SU-DHL-6 (cell line): ENCODE results near the gene ADAMTS10.

Experiments
- H2AFZ ChIP-seq: fragments of 200-600 bp; sonication (generic); 2 replicates; pipeline ENCODE4 v1.6.1; 2014; ENCODE audit warnings: low read depth, mild to moderate bottlenecking, moderate library complexity, mixed read lengths, antibody characterized with exemption, low read length; ENCODE audit not compliant: severe bottlenecking
- H3F3A ChIP-seq: fragments of 200-600 bp; shearing (Covaris generic); 2 replicates; pipeline ENCODE4 v1.6.0; 2016; ENCODE audit warnings: antibody characterized with exemption, mild to moderate bottlenecking; ENCODE audit not compliant: insufficient read depth
- H3K27ac ChIP-seq: fragments of 200-600 bp; sonication (generic); 2 replicates; pipeline ENCODE4 v1.5.1; 2016; ENCODE audit warnings: low read depth, mild to moderate bottlenecking, low read length, moderate library complexity, mixed read lengths
- H3K27me3 ChIP-seq: fragments of 200-600 bp; sonication (generic), shearing (Covaris generic); 2 replicates; pipeline ENCODE4 v1.6.0; 2014; ENCODE audit warnings: mild to moderate bottlenecking, low read length
- H3K36me3 ChIP-seq: fragments of 200-600 bp; sonication (generic); 2 replicates; pipeline ENCODE4 v1.6.1; 2014; ENCODE audit warnings: mild to moderate bottlenecking, low read length, mixed read lengths
- H3K4me2 ChIP-seq: fragments of 300-600, 200-600 bp; shearing (Covaris generic), sonication (generic); 2 replicates; pipeline ENCODE4 v1.6.0; 2014; ENCODE audit warnings: low read length, low read depth, mild to moderate bottlenecking; ENCODE audit not compliant: poor library complexity, severe bottlenecking
- H3K4me3 ChIP-seq: fragments of 200-600 bp; sonication (generic); 2 replicates; pipeline ENCODE4 v1.5.1; 2014; ENCODE audit warnings: antibody characterized with exemption, low read length, mild to moderate bottlenecking, mixed read lengths; ENCODE audit not compliant: insufficient read depth, poor library complexity, severe bottlenecking
- H3K79me2 ChIP-seq: fragments of 200-600 bp; sonication (generic); 2 replicates; pipeline ENCODE4 v1.6.1; 2014; ENCODE audit warnings: mild to moderate bottlenecking, low read length, moderate library complexity; ENCODE audit not compliant: insufficient read depth
- H3K9ac ChIP-seq: fragments of 200-600 bp; sonication (generic); 2 replicates; pipeline ENCODE4 v1.7.0; 2014; ENCODE audit warnings: mild to moderate bottlenecking, low read length
- H3K9me2 ChIP-seq: fragments of 200-600 bp; sonication (generic); replicated peaks from 2 replicates; pipeline ENCODE4 v1.6.1; 2014; ENCODE audit warnings: low read length; ENCODE audit not compliant: insufficient read depth
- H3K9me3 ChIP-seq: fragments of 200-600 bp; sonication (generic); 2 replicates; pipeline ENCODE4 v1.6.1; 2014; ENCODE audit warnings: low read length, mixed read lengths; ENCODE audit not compliant: insufficient read depth
- H4K20me1 ChIP-seq: fragments of 200-600 bp; sonication (generic); 2 replicates; pipeline ENCODE4 v1.6.1; 2014; ENCODE audit warnings: low read depth, mild to moderate bottlenecking, antibody characterized with exemption, low read length, moderate library complexity, mixed read lengths
- EZH2phosphoT487 ChIP-seq: fragments of 200-600 bp; sonication (generic), shearing (Covaris generic); conservative IDR thresholded peaks from 2 replicates; pipeline ENCODE4 v1.6.1; 2018; ENCODE audit warnings: mild to moderate bottlenecking, antibody characterized with exemption, low read length, moderate library complexity, mixed read lengths
- TF ChIP-seq, protein P1 (sequence below): fragments of 200-600 bp; sonication (generic); IDR thresholded peaks from one replicate; pipeline ENCODE4 v1.5.1; 2017; ENCODE audit warnings: antibody characterized with exemption, mild to moderate bottlenecking, low read length, moderate library complexity; ENCODE audit not compliant: insufficient read depth, poor library complexity, severe bottlenecking

ADAMTS10 gene

DNA sequence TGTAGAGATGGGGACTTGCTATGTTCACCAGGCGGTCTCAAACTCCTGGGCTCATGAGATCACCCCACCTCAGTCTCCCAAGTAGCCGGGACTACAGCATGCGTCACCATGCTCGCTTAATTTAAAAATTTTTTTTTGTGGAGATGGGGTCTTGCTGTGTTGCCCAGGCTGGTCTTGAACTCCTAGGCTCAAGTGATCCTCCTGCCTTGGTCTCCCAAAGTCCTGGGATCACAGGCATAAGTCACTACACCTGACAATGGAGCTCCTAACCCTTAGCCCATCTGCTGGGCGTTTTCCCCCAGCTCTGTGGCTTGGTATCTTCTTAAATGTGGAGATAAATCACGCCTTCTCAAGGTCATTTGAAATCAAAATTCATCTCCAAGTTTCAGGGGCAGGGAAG lies 6.3 kb upstream of the ADAMTS10 start:
- H3K79me2 ChIP-seq, result no peaks in the 10 kb centered on the region
- H3F3A ChIP-seq, result no peaks in the 10 kb centered on the region
- no peak overlapping the region for H2AFZ ChIP-seq
- no peaks in the 10 kb centered on the region for H3K27me3 ChIP-seq
- H3K9ac ChIP-seq, result no peak overlapping the region
- TF ChIP-seq EZH2phosphoT487, result no peak
- TF ChIP-seq, protein P1, sequence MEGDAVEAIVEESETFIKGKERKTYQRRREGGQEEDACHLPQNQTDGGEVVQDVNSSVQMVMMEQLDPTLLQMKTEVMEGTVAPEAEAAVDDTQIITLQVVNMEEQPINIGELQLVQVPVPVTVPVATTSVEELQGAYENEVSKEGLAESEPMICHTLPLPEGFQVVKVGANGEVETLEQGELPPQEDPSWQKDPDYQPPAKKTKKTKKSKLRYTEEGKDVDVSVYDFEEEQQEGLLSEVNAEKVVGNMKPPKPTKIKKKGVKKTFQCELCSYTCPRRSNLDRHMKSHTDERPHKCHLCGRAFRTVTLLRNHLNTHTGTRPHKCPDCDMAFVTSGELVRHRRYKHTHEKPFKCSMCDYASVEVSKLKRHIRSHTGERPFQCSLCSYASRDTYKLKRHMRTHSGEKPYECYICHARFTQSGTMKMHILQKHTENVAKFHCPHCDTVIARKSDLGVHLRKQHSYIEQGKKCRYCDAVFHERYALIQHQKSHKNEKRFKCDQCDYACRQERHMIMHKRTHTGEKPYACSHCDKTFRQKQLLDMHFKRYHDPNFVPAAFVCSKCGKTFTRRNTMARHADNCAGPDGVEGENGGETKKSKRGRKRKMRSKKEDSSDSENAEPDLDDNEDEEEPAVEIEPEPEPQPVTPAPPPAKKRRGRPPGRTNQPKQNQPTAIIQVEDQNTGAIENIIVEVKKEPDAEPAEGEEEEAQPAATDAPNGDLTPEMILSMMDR, result no peak
- H3K9me3 ChIP-seq, result no peaks in the 10 kb centered on the region
- no peaks in the 10 kb centered on the region for H4K20me1 ChIP-seq
- H3K9me2 ChIP-seq, result no peaks in the 10 kb centered on the region
- no peaks in the 10 kb centered on the region for H3K36me3 ChIP-seq
- no peak overlapping the region for H3K27ac ChIP-seq
- H3K4me2 ChIP-seq, result no peak overlapping the region
- H3K4me3 ChIP-seq, result no peak overlapping the region

DNA sequence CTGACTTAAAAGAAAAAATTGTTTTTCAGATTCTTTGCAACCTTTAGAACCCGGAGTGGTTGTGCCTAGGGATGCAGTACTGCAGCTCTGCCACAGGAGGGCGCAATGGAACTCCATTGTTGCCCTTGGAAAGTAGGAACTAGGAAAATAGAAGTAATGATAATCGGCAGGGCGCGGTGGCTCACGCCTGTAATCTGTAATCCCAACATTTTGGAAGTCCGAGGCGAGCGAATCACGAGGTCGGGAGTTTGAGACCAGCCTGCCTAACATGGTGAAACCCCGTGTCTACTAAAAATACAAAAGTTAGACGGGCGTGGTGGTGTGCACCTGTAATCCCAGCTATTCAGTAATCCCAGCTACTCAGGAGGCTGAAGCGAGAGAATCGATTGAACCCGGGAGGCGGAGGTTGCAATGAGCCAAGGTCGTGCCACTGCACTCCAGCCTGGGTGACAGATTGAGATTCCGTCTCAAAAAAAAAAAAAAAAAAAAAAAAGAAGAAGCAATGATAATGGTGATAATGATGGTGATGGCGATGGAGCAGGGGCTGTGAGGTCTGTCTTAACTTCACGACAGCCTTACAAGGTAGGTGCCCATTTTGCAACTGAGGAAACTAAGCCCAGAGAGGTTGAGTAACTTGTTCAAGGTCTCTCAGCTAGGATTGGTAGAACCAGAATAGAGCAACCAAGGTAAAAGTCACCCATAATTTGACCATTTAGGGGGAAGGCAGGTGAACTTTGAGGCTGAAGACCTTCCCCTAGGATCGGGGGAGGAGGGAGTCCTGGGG lies 5.5 kb upstream of the ADAMTS10 start:
- TF ChIP-seq, protein P1, result peak; percentile 84
- TF ChIP-seq EZH2phosphoT487, result no peak
- Histone ChIP-seq H3K27ac (no peak overlapping the region), H3F3A (no peaks in the 10 kb centered on the region), H3K9me3 (no peaks in the 10 kb centered on the region), H3K9me2 (no peaks in the 10 kb centered on the region), H3K36me3 (no peaks in the 10 kb centered on the region), H3K4me2 (no peak overlapping the region), H3K79me2 (no peaks in the 10 kb centered on the region), H2AFZ (no peak overlapping the region), H3K9ac (no peak overlapping the region), H3K4me3 (no peak overlapping the region), H3K27me3 (no peaks in the 10 kb centered on the region), H4K20me1 (no peaks in the 10 kb centered on the region)

DNA sequence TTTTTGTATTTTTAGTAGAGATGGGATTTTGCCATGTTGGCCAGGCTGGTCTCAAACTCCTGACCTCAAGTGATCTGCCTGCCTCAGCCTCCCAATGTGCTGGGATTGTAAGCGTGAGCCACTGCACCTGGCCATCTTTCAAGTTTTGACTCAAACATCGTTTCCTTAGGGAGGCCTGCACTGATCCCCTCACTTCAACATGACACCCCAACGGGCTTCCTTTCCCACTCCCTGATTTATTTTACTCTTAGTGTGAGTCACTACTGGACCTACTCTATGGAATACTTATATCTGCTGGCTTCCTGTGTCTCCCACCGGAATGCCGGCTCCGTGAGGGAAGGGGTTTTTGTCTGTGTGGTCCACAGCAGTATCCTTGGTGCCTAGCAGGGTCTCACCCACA lies 4.5 kb upstream of the ADAMTS10 start:
- no peak overlapping the region for H3K4me2 ChIP-seq

More for the DNA sequence above, 4.5 kb upstream of the ADAMTS10 start:
- Histone ChIP-seq H4K20me1 (no peaks in the 10 kb centered on the region), H2AFZ (no peak overlapping the region), H3K27me3 (no peaks in the 10 kb centered on the region), H3K4me3 (no peak overlapping the region), H3K9me2 (no peaks in the 10 kb centered on the region), H3K79me2 (no peaks in the 10 kb centered on the region), H3F3A (no peaks in the 10 kb centered on the region), H3K36me3 (no peaks in the 10 kb centered on the region), H3K27ac (no peak overlapping the region), H3K9ac (no peak overlapping the region), H3K9me3 (no peaks in the 10 kb centered on the region)
- TF ChIP-seq EZH2phosphoT487, result no peak
- TF ChIP-seq, protein P1, result no peak
